ENCODE data around the gene DOCK4.

DNA sequence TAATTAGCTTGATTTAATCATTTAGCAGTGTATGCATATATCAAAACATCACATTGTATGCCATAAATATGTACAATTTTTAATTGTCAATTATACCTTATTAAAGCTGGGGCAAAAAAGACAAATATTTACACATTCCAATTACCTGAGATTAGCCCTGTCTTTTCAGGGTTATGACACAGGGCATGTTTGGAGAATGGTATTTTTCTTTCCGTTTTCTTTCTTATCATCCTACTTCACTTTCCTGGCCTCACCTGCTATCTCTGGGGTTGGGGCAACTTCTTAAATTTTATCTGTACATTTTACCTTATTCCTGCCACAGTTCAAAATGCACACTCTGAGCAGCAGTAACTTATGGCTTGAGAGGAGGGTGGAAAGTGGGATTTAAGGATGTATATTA lies 285.9 kb downstream of the DOCK4 start:
- no peak for TF ChIP-seq YY1 (IDR thresholded peaks at IDR 0.05; ENCODE audit: insufficient read depth, insufficient read length)
- TF ChIP-seq ZNF274 (IDR thresholded peaks at IDR 0.05; ENCODE audit: low read depth, low read length), result no peak

All from NT2/D1 (cell line).